WERI-Rb-1 (cell line): Measurements from ENCODE around the gene WDR73.

ENCODE experiments used
- DNase-seq: peaks from one replicate; pipeline ENCODE4 v3.0.0-alpha.2; 2020
- H3K27ac ChIP-seq: fragments of 250-450 bp; sonication (Bioruptor Pico); 2 replicates; pipeline ENCODE4 v1.5.1; 2020; ENCODE audit warnings: mild to moderate bottlenecking, moderate library complexity
- H3K27me3 ChIP-seq: fragments of 250-450 bp; sonication (Bioruptor Pico); 2 replicates; pipeline ENCODE4 v1.5.1; 2021; ENCODE audit warnings: mild to moderate bottlenecking, low read depth, moderate library complexity; ENCODE audit not compliant: insufficient read depth, severe bottlenecking
- H3K36me3 ChIP-seq: fragments of 250-450 bp; sonication (Bioruptor Pico); 2 replicates; pipeline ENCODE4 v1.5.1; 2020; ENCODE audit warnings: mild to moderate bottlenecking, moderate library complexity
- H3K4me3 ChIP-seq: 2 replicates; pipeline ENCODE4 v1.5.1; 2011; ENCODE audit warnings: low read depth, mild to moderate bottlenecking, control low read depth, low read length
- H3K9me3 ChIP-seq: fragments of 250-450 bp; sonication (Bioruptor Pico); 2 replicates; pipeline ENCODE4 v1.5.1; 2021; ENCODE audit warnings: mild to moderate bottlenecking, moderate library complexity; ENCODE audit not compliant: severe bottlenecking
- CTCF ChIP-seq: IDR thresholded peaks from 2 replicates; pipeline ENCODE4 v1.5.1; 2011; ENCODE audit warnings: low read depth, mild to moderate bottlenecking, control low read depth, inconsistent platforms, low read length

Gene WDR73

GRCh38 chr15:84608707-84609284 lies 45.3 kb downstream of the WDR73 start:
- TF ChIP-seq CTCF = no peak
- no peak for DNase-seq
- H3K36me3 ChIP-seq = peaks cover 62% of the 10 kb centered on the region
- no peaks in the 10 kb centered on the region for H3K9me3 ChIP-seq
- no peak overlapping the region for H3K27ac ChIP-seq
- no peaks in the 10 kb centered on the region for H3K27me3 ChIP-seq
- H3K4me3 ChIP-seq = no peak overlapping the region

GRCh38 chr15:84606653-84607120 lies 47.4 kb downstream of the WDR73 start:
- H3K27ac ChIP-seq = no peak overlapping the region
- no peaks in the 10 kb centered on the region for H3K27me3 ChIP-seq
- H3K9me3 ChIP-seq = no peaks in the 10 kb centered on the region
- no peak overlapping the region for H3K4me3 ChIP-seq
- DNase-seq = no peak
- TF ChIP-seq CTCF = no peak
- peaks cover 65% of the 10 kb centered on the region for H3K36me3 ChIP-seq

- no peak overlapping the region for H3K4me3 ChIP-seq
- TF ChIP-seq CTCF = no peak
- no peaks in the 10 kb centered on the region for H3K9me3 ChIP-seq
- H3K27me3 ChIP-seq = no peaks in the 10 kb centered on the region
- H3K27ac ChIP-seq = no peak overlapping the region
- H3K36me3 ChIP-seq = peaks cover 57% of the 10 kb centered on the region
- no peak for DNase-seq
Observed at GRCh38 chr15:84605554-84605882, 48.6 kb downstream of the WDR73 start.

- H3K27me3 ChIP-seq = no peaks in the 10 kb centered on the region
- H3K27ac ChIP-seq = no peak overlapping the region
- DNase-seq = no peak
- no peak for TF ChIP-seq CTCF
- no peaks in the 10 kb centered on the region for H3K9me3 ChIP-seq
- peaks cover 55% of the 10 kb centered on the region for H3K36me3 ChIP-seq
- no peak overlapping the region for H3K4me3 ChIP-seq
Observed at GRCh38 chr15:84604826-84605553, 49.1 kb downstream of the WDR73 start.

GRCh38 chr15:84603630-84604379 lies 50.3 kb downstream of the WDR73 start:
- Histone ChIP-seq H3K27ac (no peak overlapping the region), H3K9me3 (no peaks in the 10 kb centered on the region), H3K27me3 (no peaks in the 10 kb centered on the region), H3K36me3 (peaks cover 45% of the 10 kb centered on the region), H3K4me3 (no peak overlapping the region)
- no peak for DNase-seq
- TF ChIP-seq CTCF = no peak
